NCI-H187 (cell line): ENCODE measurements around the gene DSCAML1.

Source experiments
- DNase-seq, 2 experiments: peaks; one replicate each; lab custom pipeline; 2025; lab: John Stamatoyannopoulos, UW

Gene DSCAML1

GRCh38 chr11:117378976-117379865 is 417.8 kb downstream of the DSCAML1 start:
- no peak for DNase-seq
